A549 treated with GW870086 at 1 μM for 4 hours (cell line): Measurements from ENCODE around the gene FIBIN. TPM values are rescaled to one million over a fixed set of nuclear protein-coding genes. Genes with fewer than 3 reads are reported as not detected.

Source experiments
- total RNA-seq: library from RNA; stranded (reverse); fragments of 200-300 nt; extraction: Qiagen RNA extraction; gene quantifications from 5 replicates; pipeline ENCODE4 v1.2.3, GENCODE V29; 2022; ENCODE audit warnings: low read depth

FIBIN gene
- not detected in 5 replicates for total RNA-seq

DNA sequence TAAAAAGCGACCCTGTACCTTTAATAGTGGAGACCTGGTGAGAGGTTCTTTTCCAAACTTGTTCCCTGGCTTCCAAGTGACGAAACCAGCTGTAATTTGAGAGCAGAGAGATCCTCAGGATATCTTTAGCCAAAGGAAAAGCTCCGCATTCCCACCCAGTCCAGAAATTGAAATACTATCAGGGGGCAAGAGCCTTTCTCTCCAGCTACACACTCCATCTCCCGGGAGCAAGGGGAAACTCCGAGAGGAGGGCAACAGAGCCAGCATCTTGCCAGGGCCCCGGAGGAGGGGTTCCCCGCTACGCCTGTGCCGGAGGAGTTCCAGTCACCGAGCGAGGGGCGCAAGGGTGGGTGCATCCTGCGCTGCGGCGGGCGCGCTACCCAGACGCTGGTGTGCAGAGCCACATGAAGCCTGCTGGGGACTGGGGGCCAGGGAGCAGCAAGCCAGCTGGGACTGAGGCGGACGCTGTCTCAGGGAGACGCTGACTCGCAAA, at the start of gene FIBIN:
TSS of gene FIBIN (plus strand) at position 148 of the 493 bp plus-strand sequence. CDS start 415 bp downstream, outside the sequence.

DNA sequence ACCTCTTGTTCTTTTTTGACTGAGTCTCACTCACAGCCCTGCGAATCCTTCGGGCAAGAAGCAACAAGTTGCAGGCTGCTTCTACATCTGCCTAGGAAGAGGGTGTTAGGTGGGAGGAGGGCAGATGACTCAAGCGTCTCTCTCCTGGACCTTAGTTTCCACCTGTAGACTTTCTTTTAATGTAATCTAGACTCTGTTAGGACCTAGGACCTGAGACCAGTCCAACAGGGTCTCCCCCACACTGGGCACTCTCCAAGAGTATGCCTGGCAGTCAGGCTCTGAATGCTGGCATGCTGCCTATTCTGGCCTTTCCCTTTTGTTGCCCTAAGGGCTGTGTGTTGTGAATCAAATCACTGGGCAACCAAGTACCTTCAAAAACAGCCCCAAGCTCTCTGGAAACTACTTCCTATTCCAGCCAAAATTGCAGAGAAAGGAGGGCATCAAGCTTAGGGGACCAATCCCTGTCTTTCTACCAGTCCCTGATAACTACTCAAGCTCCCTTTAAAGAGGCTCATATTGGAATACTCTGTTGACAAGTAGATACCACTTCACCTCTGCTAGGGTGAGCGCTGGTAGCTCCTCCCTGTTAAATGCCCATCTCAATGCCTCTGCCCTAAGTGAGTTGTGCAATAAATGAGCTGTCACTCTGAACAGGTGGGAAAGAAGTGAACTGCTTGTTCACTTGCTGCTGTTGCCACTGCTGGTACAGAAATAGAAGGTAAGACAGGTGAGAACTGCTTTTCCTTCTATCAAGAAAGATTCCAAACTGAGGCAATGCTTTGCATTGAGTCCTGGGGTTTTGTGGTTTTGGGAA, 46.6 kb downstream of the FIBIN start, which contains the start of gene BBOX1:
TSS of gene BBOX1 (plus strand) at position 514 of the 814 bp plus-strand sequence. CDS start 14,616 bp downstream, outside the sequence.

Other genes starting within 250 kb of the FIBIN start
- gene BBOX1, start 46.7 kb downstream of the FIBIN start, total RNA-seq = not detected in 5 replicates